Fibroblast of the aortic adventitia (primary cell): ENCODE data around the gene CEP112. TPM values are rescaled to one million over a fixed set of nuclear protein-coding genes. Genes with fewer than 3 reads are reported as not detected.

ENCODE experiments used
- DNase-seq: peaks from one replicate; pipeline ENCODE4 v3.0.0-alpha.2; 2010; ENCODE audit warnings: low read depth
- H3K4me3 ChIP-seq: 2 replicates; pipeline ENCODE4 v1.5.1; 2011; ENCODE audit warnings: low read depth, mild to moderate bottlenecking, control low read depth, low read length, moderate library complexity
- total RNA-seq: library from RNA; depleted of rRNA; stranded (reverse); fragments of >200 nt; gene quantifications from 2 replicates; pipeline ENCODE4 v1.2.3, GENCODE V29; 2012; ENCODE audit warnings: low replicate concordance
- TF ChIP-seq, protein P1 (sequence below): IDR thresholded peaks from 2 replicates; pipeline ENCODE4 v1.5.1; 2011; ENCODE audit warnings: mild to moderate bottlenecking, low read length, control low read depth, inconsistent platforms; ENCODE audit not compliant: insufficient read depth

CEP112 gene
- total RNA-seq, 1 donor: 7.2 TPM

DNA sequence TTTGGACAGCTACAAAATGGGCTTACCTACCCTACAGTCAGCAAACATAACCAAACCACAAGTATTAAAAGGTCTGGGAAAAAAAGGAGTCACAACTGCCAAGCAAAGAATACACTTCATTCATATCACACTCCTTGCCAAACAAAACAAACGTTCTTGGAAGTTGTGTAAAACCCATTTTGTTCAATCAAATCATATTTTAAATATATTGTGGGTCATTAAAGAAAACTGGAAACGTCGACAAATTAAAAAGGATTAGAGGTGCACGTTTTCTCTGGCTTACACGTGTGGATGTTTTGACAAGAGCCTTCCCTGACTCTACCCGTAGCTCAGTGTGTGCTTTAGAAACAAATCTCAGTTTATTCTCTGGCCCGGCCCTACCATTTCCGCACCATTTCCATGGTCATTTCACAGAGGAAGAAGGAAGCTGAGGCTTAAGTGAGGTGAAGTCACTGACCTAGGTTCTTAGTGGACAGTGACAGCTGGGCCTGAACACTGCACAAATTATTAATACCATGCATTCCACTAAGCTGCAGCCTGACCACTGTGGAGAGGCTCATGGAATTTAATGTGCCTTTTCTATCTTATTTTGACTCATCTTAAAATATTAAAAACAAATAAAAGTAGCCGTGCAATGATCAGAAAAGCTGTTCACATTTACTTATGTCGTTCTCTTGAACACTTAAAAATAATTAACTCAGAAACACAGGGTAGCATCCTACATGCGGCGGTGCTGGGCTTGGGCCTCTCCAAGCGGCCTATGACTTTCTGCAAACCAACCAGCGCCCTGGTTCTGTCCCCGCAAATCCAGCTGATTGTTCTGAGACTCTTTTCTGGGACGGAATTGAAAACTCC is 968 bp downstream of the CEP112 start:
- peak overlapping the region; percentile 71 for H3K4me3 ChIP-seq
- peak; percentile 81 for DNase-seq
- TF ChIP-seq, protein P1, sequence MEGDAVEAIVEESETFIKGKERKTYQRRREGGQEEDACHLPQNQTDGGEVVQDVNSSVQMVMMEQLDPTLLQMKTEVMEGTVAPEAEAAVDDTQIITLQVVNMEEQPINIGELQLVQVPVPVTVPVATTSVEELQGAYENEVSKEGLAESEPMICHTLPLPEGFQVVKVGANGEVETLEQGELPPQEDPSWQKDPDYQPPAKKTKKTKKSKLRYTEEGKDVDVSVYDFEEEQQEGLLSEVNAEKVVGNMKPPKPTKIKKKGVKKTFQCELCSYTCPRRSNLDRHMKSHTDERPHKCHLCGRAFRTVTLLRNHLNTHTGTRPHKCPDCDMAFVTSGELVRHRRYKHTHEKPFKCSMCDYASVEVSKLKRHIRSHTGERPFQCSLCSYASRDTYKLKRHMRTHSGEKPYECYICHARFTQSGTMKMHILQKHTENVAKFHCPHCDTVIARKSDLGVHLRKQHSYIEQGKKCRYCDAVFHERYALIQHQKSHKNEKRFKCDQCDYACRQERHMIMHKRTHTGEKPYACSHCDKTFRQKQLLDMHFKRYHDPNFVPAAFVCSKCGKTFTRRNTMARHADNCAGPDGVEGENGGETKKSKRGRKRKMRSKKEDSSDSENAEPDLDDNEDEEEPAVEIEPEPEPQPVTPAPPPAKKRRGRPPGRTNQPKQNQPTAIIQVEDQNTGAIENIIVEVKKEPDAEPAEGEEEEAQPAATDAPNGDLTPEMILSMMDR: no peak

DNA sequence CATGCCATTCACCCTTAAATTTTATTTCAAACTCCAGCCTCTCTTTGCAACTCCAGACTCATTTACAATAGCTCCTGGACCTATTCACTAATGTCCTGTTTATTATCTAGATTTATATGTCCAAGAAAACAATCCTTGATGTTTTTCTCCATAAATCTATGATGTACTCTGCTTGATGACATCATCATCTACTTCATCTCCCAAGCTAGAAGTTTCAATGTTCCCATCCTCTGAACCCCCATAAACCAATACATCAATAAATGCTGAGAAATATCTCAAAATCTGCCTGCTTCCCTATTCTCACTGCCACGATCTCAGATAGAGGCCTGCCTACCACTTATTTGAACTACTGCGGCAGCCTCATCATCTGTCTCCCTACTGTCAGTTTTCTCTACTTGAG is 4.2 kb downstream of the CEP112 start:
- no peak for DNase-seq
- H3K4me3 ChIP-seq: no peak overlapping the region
- TF ChIP-seq, protein P1: no peak

GRCh38 chr17:66185862-66186261 is 6.1 kb downstream of the CEP112 start:
- no peak for DNase-seq
- TF ChIP-seq, protein P1: no peak
- H3K4me3 ChIP-seq: no peak overlapping the region

- no peak overlapping the region for H3K4me3 ChIP-seq
- no peak for DNase-seq
- TF ChIP-seq, protein P1: no peak
Measured at GRCh38 chr17:66184392-66184791, 7.5 kb downstream of the CEP112 start.

DNA sequence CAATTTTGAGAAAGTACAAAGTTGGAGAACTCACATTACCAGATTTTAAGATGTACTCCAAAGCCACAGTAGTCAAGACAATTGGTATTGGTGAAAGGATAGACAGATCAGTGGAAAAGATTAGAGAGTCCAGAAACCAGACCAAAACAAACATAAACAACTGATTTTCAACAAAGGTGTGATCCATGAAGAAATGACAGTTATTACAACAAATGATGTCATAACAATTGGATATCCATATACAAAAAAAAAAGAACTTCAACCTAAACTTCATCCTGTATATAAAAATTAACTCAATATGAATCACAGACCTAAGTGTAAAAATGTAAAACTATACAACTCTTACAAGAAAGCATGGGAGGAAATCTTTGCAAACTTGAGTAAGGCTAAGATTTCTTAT is 8.4 kb downstream of the CEP112 start:
- no peak overlapping the region for H3K4me3 ChIP-seq
- no peak for DNase-seq
- TF ChIP-seq, protein P1: no peak

DNA sequence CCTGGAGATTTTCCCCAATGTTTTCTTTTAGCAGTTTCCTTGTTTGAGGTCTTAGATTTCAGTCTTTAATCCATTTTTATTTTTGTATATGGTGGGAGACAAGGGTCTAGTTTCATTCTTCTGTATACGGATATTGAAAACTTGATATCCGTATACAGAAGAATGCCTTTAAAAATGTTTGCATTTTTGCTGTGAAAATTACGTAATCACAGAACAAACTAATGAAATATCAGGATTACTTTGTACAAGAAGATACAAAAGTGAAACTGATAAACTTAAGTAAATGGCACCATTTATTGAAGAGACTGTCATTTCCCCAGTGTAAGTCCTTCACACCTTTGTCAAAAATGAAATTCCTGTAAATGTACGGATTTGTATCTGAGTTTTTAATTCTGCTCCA is 13.3 kb downstream of the CEP112 start:
- DNase-seq: no peak
- TF ChIP-seq, protein P1: no peak
- no peak overlapping the region for H3K4me3 ChIP-seq
